ENCODE data around the gene ACYP1. TPM values are rescaled to one million over a fixed set of nuclear protein-coding genes. Genes with fewer than 3 reads are reported as not detected.

The ACYP1 gene
- total RNA-seq, 1 donor from 2014 or later = 66.1 TPM

DNA sequence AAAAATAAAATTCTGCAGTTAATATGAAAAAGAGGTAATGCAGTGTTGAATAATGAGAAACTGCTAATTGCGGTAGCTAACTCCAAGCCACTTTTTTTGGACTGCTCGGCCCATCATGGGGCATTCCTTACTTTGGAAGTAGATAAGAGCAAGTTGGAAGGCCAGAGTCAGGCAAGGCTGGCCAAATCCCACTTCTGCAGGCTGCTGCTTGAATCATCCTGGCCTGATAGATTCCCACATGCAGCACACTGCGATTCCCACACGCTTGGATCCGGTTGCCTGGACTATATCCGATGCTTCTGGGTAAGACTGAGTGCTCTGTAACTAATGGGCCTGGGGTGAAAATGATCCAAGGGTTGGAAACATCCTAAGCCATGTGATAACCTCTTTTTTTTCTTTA is 50.5 kb downstream of the ACYP1 start:
- DNase-seq (ENCODE audit: low read depth) = no peak
- H3K4me3 ChIP-seq (ENCODE audit: low read depth, low read length) = no peak overlapping the region
- TF ChIP-seq, protein P1, sequence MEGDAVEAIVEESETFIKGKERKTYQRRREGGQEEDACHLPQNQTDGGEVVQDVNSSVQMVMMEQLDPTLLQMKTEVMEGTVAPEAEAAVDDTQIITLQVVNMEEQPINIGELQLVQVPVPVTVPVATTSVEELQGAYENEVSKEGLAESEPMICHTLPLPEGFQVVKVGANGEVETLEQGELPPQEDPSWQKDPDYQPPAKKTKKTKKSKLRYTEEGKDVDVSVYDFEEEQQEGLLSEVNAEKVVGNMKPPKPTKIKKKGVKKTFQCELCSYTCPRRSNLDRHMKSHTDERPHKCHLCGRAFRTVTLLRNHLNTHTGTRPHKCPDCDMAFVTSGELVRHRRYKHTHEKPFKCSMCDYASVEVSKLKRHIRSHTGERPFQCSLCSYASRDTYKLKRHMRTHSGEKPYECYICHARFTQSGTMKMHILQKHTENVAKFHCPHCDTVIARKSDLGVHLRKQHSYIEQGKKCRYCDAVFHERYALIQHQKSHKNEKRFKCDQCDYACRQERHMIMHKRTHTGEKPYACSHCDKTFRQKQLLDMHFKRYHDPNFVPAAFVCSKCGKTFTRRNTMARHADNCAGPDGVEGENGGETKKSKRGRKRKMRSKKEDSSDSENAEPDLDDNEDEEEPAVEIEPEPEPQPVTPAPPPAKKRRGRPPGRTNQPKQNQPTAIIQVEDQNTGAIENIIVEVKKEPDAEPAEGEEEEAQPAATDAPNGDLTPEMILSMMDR (conservative IDR thresholded peaks at IDR 0.05; ENCODE audit: low read depth, low read length) = no peak

DNA sequence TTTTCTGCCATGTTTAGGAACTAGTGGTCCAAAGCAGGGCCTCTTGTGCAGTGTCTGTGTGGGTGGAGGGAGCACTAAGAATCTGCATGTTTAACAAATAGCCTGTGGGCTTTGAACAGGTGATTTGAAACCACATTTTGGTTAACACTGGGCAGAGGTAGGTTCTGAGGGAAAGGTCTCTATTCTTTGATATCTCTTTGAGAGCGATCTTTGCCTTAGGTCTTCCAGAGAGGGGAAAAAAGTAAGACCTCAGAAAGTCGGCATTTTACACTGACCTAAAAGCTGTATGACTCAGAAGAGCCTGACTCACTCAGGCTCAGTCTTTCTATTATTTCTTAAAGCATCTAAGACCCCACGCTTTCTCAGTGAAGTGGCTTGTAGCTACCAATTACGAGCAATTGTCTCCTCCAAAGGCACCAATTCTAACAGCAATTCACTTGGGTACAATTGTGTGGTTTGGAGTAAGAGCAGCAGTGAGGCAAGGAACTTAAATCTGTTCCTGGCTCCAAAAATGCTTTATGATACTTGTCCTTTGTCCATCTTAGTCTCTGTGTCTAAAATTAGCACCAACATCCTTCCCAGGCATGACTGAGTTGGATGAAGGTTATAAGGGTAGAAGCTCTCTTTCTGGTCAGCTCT is 52.3 kb downstream of the ACYP1 start:
- TF ChIP-seq, protein P1 (conservative IDR thresholded peaks at IDR 0.05; ENCODE audit: low read depth, low read length) = no peak
- no peak for DNase-seq (ENCODE audit: low read depth)
- H3K4me3 ChIP-seq (ENCODE audit: low read depth, low read length) = no peak overlapping the region

DNA sequence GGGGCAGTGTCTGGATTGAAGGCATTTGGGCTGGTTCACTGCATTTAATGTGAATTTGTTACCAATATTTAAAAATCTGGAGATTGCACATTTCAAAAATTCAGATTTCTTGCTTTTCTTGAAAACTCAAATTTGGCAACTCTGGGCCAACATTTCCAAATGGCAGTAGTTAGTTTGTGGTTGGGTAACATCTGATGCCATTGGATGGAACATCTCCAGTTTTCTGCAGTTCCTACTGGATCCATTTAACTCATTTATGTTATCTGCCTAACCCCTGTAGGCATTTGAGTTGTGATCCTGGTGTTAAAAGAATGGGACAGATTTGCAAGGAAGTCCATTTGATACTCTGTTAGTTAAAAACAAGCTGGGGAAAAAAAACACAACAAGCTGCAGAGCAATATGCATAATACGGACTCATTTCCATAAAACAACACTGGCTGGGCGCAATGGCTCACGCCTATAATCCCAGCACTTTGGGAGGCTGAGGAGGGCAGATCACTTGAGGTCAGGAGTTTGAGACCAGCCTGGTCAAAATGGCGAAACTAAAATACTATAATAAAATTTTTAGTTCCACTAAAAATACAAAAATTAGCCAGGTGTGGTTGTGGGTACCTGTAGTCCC is 53.2 kb downstream of the ACYP1 start:
- no peak for DNase-seq (ENCODE audit: low read depth)
- no peak overlapping the region for H3K4me3 ChIP-seq (ENCODE audit: low read depth, low read length)
- TF ChIP-seq, protein P1 (conservative IDR thresholded peaks at IDR 0.05; ENCODE audit: low read depth, low read length) = no peak

DNA sequence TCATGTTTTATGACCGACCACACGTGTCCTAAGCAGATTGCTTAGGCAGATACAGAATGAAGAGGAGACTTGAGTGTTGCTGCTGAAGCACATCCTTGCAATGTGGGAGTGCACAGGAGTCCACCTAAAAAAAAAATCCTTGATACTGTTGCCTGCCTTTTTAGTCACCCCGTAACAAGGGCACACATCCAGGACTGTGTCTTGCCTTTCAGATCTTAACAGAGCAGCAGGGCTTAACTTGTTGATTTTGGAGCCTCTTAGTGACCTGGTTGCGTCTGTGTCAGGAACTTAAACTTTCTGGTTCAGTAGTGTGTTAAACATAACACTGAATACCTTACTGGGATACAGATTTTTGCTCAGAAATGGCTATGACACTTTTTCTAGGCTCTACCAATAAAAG is 54.6 kb downstream of the ACYP1 start:
- DNase-seq (ENCODE audit: low read depth) = no peak
- TF ChIP-seq, protein P1 (conservative IDR thresholded peaks at IDR 0.05; ENCODE audit: low read depth, low read length) = no peak
- H3K4me3 ChIP-seq (ENCODE audit: low read depth, low read length) = no peak overlapping the region

DNA sequence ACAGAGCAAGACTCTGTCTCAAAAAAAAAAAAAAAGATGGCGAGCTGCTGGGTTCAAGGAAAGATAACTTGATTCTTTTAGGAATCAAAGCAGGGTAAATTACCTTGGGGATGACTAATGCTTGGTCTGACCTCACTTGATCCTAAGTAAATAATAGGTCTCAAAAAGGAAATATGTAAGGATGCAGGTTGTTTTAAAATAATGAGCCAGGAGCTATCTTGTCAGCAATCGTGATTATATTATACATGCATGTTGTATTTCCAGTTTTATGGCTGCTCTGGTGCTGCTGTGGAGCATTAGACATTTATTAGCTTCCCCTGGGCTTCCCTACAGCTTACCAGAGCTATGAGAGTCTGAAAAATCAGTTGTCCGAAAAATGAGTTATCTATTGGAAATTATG is 58.5 kb downstream of the ACYP1 start:
- H3K4me3 ChIP-seq (ENCODE audit: low read depth, low read length) = no peak overlapping the region
- DNase-seq (ENCODE audit: low read depth) = no peak
- TF ChIP-seq, protein P1 (conservative IDR thresholded peaks at IDR 0.05; ENCODE audit: low read depth, low read length) = no peak

DNA sequence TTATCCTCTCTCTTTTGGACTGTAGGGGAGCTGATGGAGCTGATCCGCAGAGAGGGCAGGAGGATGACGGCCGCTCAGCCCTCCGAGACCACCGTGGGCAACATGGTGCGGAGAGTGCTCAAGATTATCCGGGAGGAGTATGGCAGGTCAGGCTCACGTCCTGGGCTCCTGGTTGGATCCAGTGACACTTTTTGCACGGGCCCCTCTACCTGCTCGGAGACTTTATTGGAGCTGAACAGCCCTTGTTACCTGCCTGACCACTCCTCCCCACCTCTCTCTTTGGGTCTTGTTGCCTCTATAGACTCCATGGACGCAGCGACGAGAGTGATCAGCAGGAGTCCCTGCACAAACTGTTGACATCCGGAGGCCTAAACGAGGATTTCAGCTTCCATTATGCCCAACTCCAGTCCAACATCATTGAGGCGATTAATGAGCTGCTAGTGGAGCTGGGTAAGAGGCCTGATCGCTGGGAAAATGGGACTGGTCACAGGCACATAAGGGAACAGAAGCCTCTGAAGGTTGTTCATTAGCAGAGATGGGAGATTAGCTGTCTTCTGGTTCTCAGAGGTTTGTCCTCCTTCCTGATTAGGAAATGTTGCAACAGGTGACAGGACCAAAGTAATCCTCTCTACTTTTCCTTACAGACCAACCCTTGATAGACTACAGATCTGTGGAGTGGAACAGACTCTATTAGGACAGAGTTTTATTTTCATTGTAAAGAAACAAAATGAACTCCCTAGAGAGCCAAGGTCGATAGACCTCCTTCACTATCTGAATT is 60.4 kb downstream of the ACYP1 start:
- peak overlapping the region; percentile 91 for H3K4me3 ChIP-seq (ENCODE audit: low read depth, low read length)
- TF ChIP-seq, protein P1 (conservative IDR thresholded peaks at IDR 0.05; ENCODE audit: low read depth, low read length) = no peak
- no peak for DNase-seq (ENCODE audit: low read depth)

Other genes with a start within 250 kb of the ACYP1 start
- not detected in 2 replicates for gene PROX2, start 187.9 kb downstream of the ACYP1 start, total RNA-seq
- gene DLST, start 182.1 kb downstream of the ACYP1 start, total RNA-seq = 58.6 and 91.8 TPM in 2 replicates
- 18.7 and 21.3 TPM in 2 replicates for gene RPS6KL1, start 140.8 kb downstream of the ACYP1 start, total RNA-seq
- 6.1 and 7.0 TPM in 2 replicates for gene PGF, start 108.4 kb downstream of the ACYP1 start, total RNA-seq
- 52.5 and 73.9 TPM in 2 replicates for gene EIF2B2, start 61.1 kb downstream of the ACYP1 start, total RNA-seq
- gene MLH3, start 12.6 kb downstream of the ACYP1 start, total RNA-seq = 10.3 and 10.7 TPM in 2 replicates
- gene ZC2HC1C, start 5.6 kb upstream of the ACYP1 start, total RNA-seq = 1.9 and 2.2 TPM in 2 replicates
- gene NEK9, start 63.0 kb upstream of the ACYP1 start, total RNA-seq = 10.9 and 17.3 TPM in 2 replicates
- 119 and 122 TPM in 2 replicates for gene TMED10, start 112.6 kb upstream of the ACYP1 start, total RNA-seq
- 2.5 and 2.7 TPM in 2 replicates for gene FOS, start 214.8 kb upstream of the ACYP1 start, total RNA-seq